H1 (cell line): Measurements from ENCODE around the gene POLR2C. TPM values are rescaled to one million over a fixed set of nuclear protein-coding genes. Genes with fewer than 3 reads are reported as not detected.

ENCODE experiments used
- CTCF ChIA-PET: fragments of 300-600 bp; sonication (Branson Sonifier 250); formaldehyde crosslinking; loops from one replicate; lab custom pipeline; 2021; ENCODE audit not compliant: partially characterized antibody; lab: Charles Lee
- POLR2A ChIA-PET: fragments of 300-600 bp; sonication (Branson Sonifier 250); formaldehyde crosslinking; loops from one replicate; lab custom pipeline; 2021; ENCODE audit warnings: inconsistent platforms; ENCODE audit not compliant: partially characterized antibody; lab: Charles Lee
- DNase-seq, 2 experiments: peaks; one replicate each; pipeline versions ENCODE4 v3.0.0 to v3.0.0-alpha.2; 2010 to 2022; ENCODE audit warnings: low spot score in 2 of 2, low read depth in 1 of 2, mixed read lengths in 1 of 2
- FAIRE-seq: peaks from 2 replicates; lab custom pipeline; 2011; peaks lifted over from hg19 to GRCh38; lab: Jason Lieb, UNC
- H2AFZ ChIP-seq: 2 replicates; pipeline ENCODE4 v1.8.1; 2012; ENCODE audit warnings: low read length, inconsistent platforms
- H2AK5ac ChIP-seq: 2 replicates; pipeline ENCODE4 v1.6.1; 2013; ENCODE audit warnings: low read depth, low read length
- H2BK120ac ChIP-seq: replicated peaks from 2 replicates; pipeline ENCODE3; 2013; ENCODE audit warnings: low read depth, low read length, inconsistent platforms
- H2BK12ac ChIP-seq: 2 replicates; pipeline ENCODE4 v1.6.1; 2013; ENCODE audit warnings: low read depth, low read length
- H2BK15ac ChIP-seq: 2 replicates; pipeline ENCODE4 v1.6.1; 2013; ENCODE audit warnings: low read length
- H2BK20ac ChIP-seq: 2 replicates; pipeline ENCODE4 v1.6.1; 2013; ENCODE audit warnings: low read length
- H2BK5ac ChIP-seq: 2 replicates; pipeline ENCODE4 v1.6.1; 2013; ENCODE audit warnings: low read depth, low read length
- H3K14ac ChIP-seq: 2 replicates; pipeline ENCODE4 v1.6.1; 2013; ENCODE audit warnings: inconsistent platforms; ENCODE audit not compliant: insufficient read length
- H3K18ac ChIP-seq: 2 replicates; pipeline ENCODE4 v1.6.1; 2013; ENCODE audit warnings: low read length; ENCODE audit errors: extremely low read depth
- H3K23ac ChIP-seq: 2 replicates; pipeline ENCODE4 v1.6.1; 2013; ENCODE audit warnings: inconsistent platforms; ENCODE audit not compliant: insufficient read length
- H3K23me2 ChIP-seq: 2 replicates; pipeline ENCODE4 v1.6.1; 2013; ENCODE audit warnings: low read depth, low read length
- H3K27ac ChIP-seq: 2 replicates; pipeline ENCODE4 v1.6.1; 2011; ENCODE audit warnings: low read depth, low read length, inconsistent platforms
- H3K27me3 ChIP-seq, 4 experiments: replicated peaks in 1 of 4; 1 replicate in 1 of 4; 2 replicates in 3 of 4; pipeline versions ENCODE4 v1.6.1 to v1.8.1; 2011 to 2013; ENCODE audit warnings: low read length in 3 of 4, mild to moderate bottlenecking in 3 of 4, inconsistent platforms in 2 of 4, mixed read lengths in 2 of 4, moderate library complexity in 1 of 4; ENCODE audit not compliant: control insufficient read depth in 3 of 4, insufficient read depth in 3 of 4; ENCODE audit errors: extremely low read depth in 1 of 4
- H3K36me3 ChIP-seq, 4 experiments: 2 replicates each; pipeline versions ENCODE4 v1.6.1 to v1.8.1; 2011 to 2013; ENCODE audit warnings: mild to moderate bottlenecking in 4 of 4, low read length in 3 of 4, moderate library complexity in 2 of 4, control low read depth in 1 of 4, inconsistent platforms in 1 of 4; ENCODE audit not compliant: insufficient read depth in 4 of 4, control insufficient read depth in 2 of 4
- H3K4ac ChIP-seq: replicated peaks from 2 replicates; pipeline ENCODE3; 2013; ENCODE audit warnings: low read length, low read depth, mixed read lengths, inconsistent platforms; ENCODE audit not compliant: insufficient read length
- H3K4me1 ChIP-seq, 4 experiments: replicated peaks in 1 of 4; 1 replicate in 1 of 4; 2 replicates in 3 of 4; pipeline versions ENCODE4 v1.6.1 to v1.8.1; 2011 to 2013; ENCODE audit warnings: low read length in 3 of 4, inconsistent platforms in 2 of 4, mixed read lengths in 1 of 4; ENCODE audit not compliant: insufficient read depth in 4 of 4, control insufficient read depth in 3 of 4
- H3K4me2 ChIP-seq, 2 experiments: 2 replicates each; pipeline versions ENCODE4 v1.6.1 to v1.8.1; 2011 to 2013; ENCODE audit warnings: low read depth in 2 of 2, low read length in 2 of 2, control low read depth in 1 of 2, inconsistent platforms in 1 of 2, mild to moderate bottlenecking in 1 of 2; ENCODE audit not compliant: insufficient read depth in 1 of 2
- H3K4me3 ChIP-seq, 4 experiments: fragments of 200-600, 300-600 bp in 1 of 4; sonication (generic), shearing (Covaris generic), sonication (Bioruptor Twin) in 1 of 4; 2 replicates each; pipeline versions ENCODE4 v1.5.1 to v1.8.1; 2011 to 2016; ENCODE audit warnings: low read length in 4 of 4, low read depth in 3 of 4, control low read depth in 2 of 4, inconsistent platforms in 2 of 4, mild to moderate bottlenecking in 2 of 4, mixed read lengths in 1 of 4, moderate library complexity in 1 of 4; ENCODE audit not compliant: insufficient read depth in 2 of 4; ENCODE audit errors: extremely low read depth in 1 of 4
- H3K56ac ChIP-seq: replicated peaks from 2 replicates; pipeline ENCODE3; 2013; ENCODE audit warnings: low read depth, mild to moderate bottlenecking, mixed read lengths, low read length, inconsistent platforms; ENCODE audit not compliant: insufficient read length
- H3K79me1 ChIP-seq: 2 replicates; pipeline ENCODE4 v1.6.1; 2013; ENCODE audit warnings: low read depth, low read length, control low read depth
- H3K79me2 ChIP-seq, 2 experiments: 2 replicates each; pipeline versions ENCODE4 v1.6.1 to v1.8.1; 2012 to 2013; ENCODE audit warnings: low read length in 2 of 2, mild to moderate bottlenecking in 2 of 2, inconsistent platforms in 1 of 2; ENCODE audit not compliant: insufficient read depth in 2 of 2, control insufficient read depth in 1 of 2
- H3K9ac ChIP-seq, 4 experiments: replicated peaks in 1 of 4; 1 replicate in 1 of 4; 2 replicates in 3 of 4; pipeline versions ENCODE4 v1.6.1 to v1.8.1; 2011 to 2013; ENCODE audit warnings: low read depth in 3 of 4, low read length in 3 of 4, control low read depth in 2 of 4, mild to moderate bottlenecking in 2 of 4, moderate library complexity in 2 of 4, inconsistent platforms in 1 of 4; ENCODE audit errors: extremely low read depth in 1 of 4
- H3K9me3 ChIP-seq, 2 experiments: 2 replicates each; pipeline versions ENCODE4 v1.6.1 to v1.8.1; 2012 to 2013; ENCODE audit warnings: mild to moderate bottlenecking in 2 of 2, moderate library complexity in 2 of 2, control low read depth in 1 of 2, inconsistent platforms in 1 of 2, low read depth in 1 of 2, low read length in 1 of 2, mixed read lengths in 1 of 2; ENCODE audit not compliant: insufficient read depth in 2 of 2
- H4K20me1 ChIP-seq, 2 experiments: replicated peaks in 1 of 2; 2 replicates each; pipeline versions ENCODE3 to v1.8.1; 2011 to 2013; ENCODE audit warnings: inconsistent platforms in 2 of 2, low read length in 2 of 2, mild to moderate bottlenecking in 1 of 2; ENCODE audit not compliant: insufficient read depth in 2 of 2, control insufficient read depth in 1 of 2
- H4K5ac ChIP-seq: 2 replicates; pipeline ENCODE4 v1.6.1; 2013; ENCODE audit warnings: low read length, low read depth, mixed read lengths, inconsistent platforms; ENCODE audit not compliant: insufficient read length
- H4K8ac ChIP-seq: 2 replicates; pipeline ENCODE4 v1.8.0; 2013; ENCODE audit warnings: mild to moderate bottlenecking, moderate library complexity, low read length, inconsistent platforms; ENCODE audit not compliant: insufficient read depth; ENCODE audit errors: extremely low read depth
- H4K91ac ChIP-seq: replicated peaks from 2 replicates; pipeline ENCODE3; 2013; ENCODE audit warnings: low read length, mixed read lengths, inconsistent platforms; ENCODE audit not compliant: insufficient read length
- BCL11A ChIP-seq, 2 experiments: IDR thresholded peaks; one replicate each; pipeline ENCODE4 v1.6.1; 2011; ENCODE audit warnings: low read depth in 2 of 2, low read length in 2 of 2, mild to moderate bottlenecking in 2 of 2
- CBX5 ChIP-seq: fragments of 300-800, 300-1000 bp; sonication (generic); IDR thresholded peaks from 2 replicates; pipeline ENCODE4 v1.7.1; 2016; ENCODE audit warnings: antibody characterized with exemption, low read length, low read depth
- CHD1 ChIP-seq: IDR thresholded peaks from 2 replicates; pipeline ENCODE4 v1.6.1; 2012; ENCODE audit warnings: low read depth, low read length, improper control_type of control experiment
- POLR2A ChIP-seq, 2 experiments: IDR thresholded peaks; 1 replicate in 1 of 2; 2 replicates in 1 of 2; pipeline ENCODE4 v1.6.1; 2011; ENCODE audit warnings: low read depth in 2 of 2, low read length in 2 of 2, mild to moderate bottlenecking in 2 of 2; ENCODE audit errors: control extremely low read depth in 1 of 2
- POLR2AphosphoS5 ChIP-seq: IDR thresholded peaks from 2 replicates; pipeline ENCODE4 v1.6.1; 2011; ENCODE audit warnings: low read depth, low read length
- POU5F1 ChIP-seq: IDR thresholded peaks from 2 replicates; pipeline ENCODE4 v1.6.1; 2011; ENCODE audit warnings: low read depth, mild to moderate bottlenecking, low read length, moderate library complexity
- RBBP5 ChIP-seq: IDR thresholded peaks from 2 replicates; pipeline ENCODE4 v1.7.1; 2012; ENCODE audit warnings: low read depth, mild to moderate bottlenecking, inconsistent platforms, low read length, moderate library complexity, borderline replicate concordance
- TAF1 ChIP-seq: IDR thresholded peaks from 2 replicates; pipeline ENCODE4 v1.6.1; 2011; ENCODE audit warnings: mild to moderate bottlenecking, low read depth, low read length
- TBP ChIP-seq: IDR thresholded peaks from 2 replicates; pipeline ENCODE4 v1.6.1; 2011; ENCODE audit warnings: low read depth, low read length, improper control_type of control experiment
- TEAD4 ChIP-seq: IDR thresholded peaks from 2 replicates; pipeline ENCODE4 v1.6.1; 2012; ENCODE audit warnings: low read depth, low read length, inconsistent platforms, mixed read lengths
- YY1 ChIP-seq: IDR thresholded peaks from 2 replicates; pipeline ENCODE4 v1.6.1; 2011; ENCODE audit warnings: low read depth, mild to moderate bottlenecking, low read length
- ZNF274 ChIP-seq: IDR thresholded peaks from 2 replicates; pipeline ENCODE4 v1.7.0; 2012; ENCODE audit warnings: low read length, borderline replicate concordance; ENCODE audit errors: extremely low read depth
- WGBS, 2 experiments: shearing (Covaris generic) in 1 of 2; methylation state at CpG; one replicate each; pipeline versions ENCODE4 v1.1.6 to v1.1.7; 2013 to 2015; ENCODE audit warnings: low lambda C conversion rate in 2 of 2, mixed read lengths in 2 of 2, inconsistent platforms in 1 of 2, low coverage in 1 of 2, missing lambda C conversion rate in 1 of 2; ENCODE audit not compliant: insufficient replicate concordance in 2 of 2, insufficient coverage in 1 of 2, insufficient read length in 1 of 2; ENCODE audit errors: extremely low coverage in 1 of 2, missing lambda C conversion rate in 1 of 2; 5-methylcytosine and 5-hydroxymethylcytosine counted together
- polyA plus RNA-seq, 7 experiments: library from polyadenylated mRNA; depleted of rRNA in 3 of 7; stranded (reverse) in 5 of 7; unstranded in 2 of 7; fragments of >200 nt in 5 of 7; fragments of 200-250 nt in 2 of 7; gene quantifications; 1 replicate in 5 of 7; 2 replicates in 1 of 7; 4 replicates in 1 of 7; pipeline versions ENCODE4 v1.2.1 to v1.2.3, GENCODE V29; 2011 to 2013; ENCODE audit warnings: missing spikeins in 2 of 7, mixed read lengths in 2 of 7
- total RNA-seq: library from RNA; stranded (reverse); fragmentation: NEBNext Ultra II Directional; extraction: Animal tissue kit (Norgen Biotek cat#: 25700); gene quantifications from 2 replicates; pipeline ENCODE4 v1.2.1, GENCODE V29; 2021
- TF ChIP-seq, protein P1 (sequence below): IDR thresholded peaks from 2 replicates; pipeline ENCODE4 v1.6.1; 2011; ENCODE audit warnings: low read length, improper control_type of control experiment
- TF ChIP-seq, protein P2 (sequence below): IDR thresholded peaks from 2 replicates; pipeline ENCODE4 v1.6.1; 2011; ENCODE audit warnings: low read depth, mild to moderate bottlenecking, low read length; ENCODE audit not compliant: insufficient read depth

The POLR2C gene
- total and polyA plus RNA-seq, 2 of the 8 experiments (the other 6 are each of a cell fraction or from before 2014, with no cell fraction given) = 72.5 to 132 TPM

DNA sequence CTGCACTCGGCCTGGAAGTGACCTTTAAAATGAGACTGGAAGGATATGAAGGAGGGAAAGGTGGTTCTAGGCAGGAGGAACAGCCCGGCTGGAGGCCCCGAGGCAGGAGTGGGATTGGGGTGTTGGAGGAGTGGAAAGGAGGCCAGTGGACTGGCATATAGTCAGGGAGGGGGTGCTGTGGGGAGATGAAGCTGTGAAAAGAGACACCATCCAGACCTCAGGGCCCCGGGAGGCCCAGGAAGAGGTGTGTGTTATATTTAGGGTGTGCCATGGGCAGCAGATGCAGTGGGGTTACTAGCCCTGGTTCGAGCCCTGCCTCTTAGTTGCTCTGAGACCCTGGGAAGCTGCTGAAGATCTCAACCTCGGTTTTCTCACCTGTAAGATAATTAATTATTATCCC is 42.7 kb downstream of the POLR2C start:
- Histone ChIP-seq H3K27ac (no peak overlapping the region), H2AK5ac (no peak overlapping the region), H4K8ac (no peak overlapping the region), H3K9ac (no peak overlapping the region), H3K14ac (no peak overlapping the region), H2AFZ (no peak overlapping the region), H4K91ac (no peak overlapping the region), H3K36me3 (no peaks in the 10 kb centered on the region), H3K4me3 (no peak overlapping the region), H3K4me1 (peaks cover 0 to 17% (median 7%) of the 10 kb centered on the region in 4 experiments; a peak in 6 of 7 replicates), H2BK15ac (no peak overlapping the region), H2BK5ac (no peak overlapping the region), H3K79me1 (no peaks in the 10 kb centered on the region; the same call in 1 of the 2 replicates), H3K23ac (no peak overlapping the region), H3K18ac (no peak overlapping the region), H3K56ac (no peak overlapping the region), H2BK120ac (no peak overlapping the region), H2BK12ac (no peak overlapping the region), H4K5ac (no peak overlapping the region), H3K4ac (no peak overlapping the region), H3K79me2 (no peaks in the 10 kb centered on the region), H3K4me2 (no peak overlapping the region), H3K9me3 (no peaks in the 10 kb centered on the region), H2BK20ac (no peak overlapping the region), H3K23me2 (peaks cover 2% of the 10 kb centered on the region; the same call in 1 of the 2 replicates), H4K20me1 (no peaks in the 10 kb centered on the region), H3K27me3 (no peaks in the 10 kb centered on the region)
- FAIRE-seq (no peak), DNase-seq (no peak)
- 83% methylated on average over 6 of the region's 6 CpGs; no CpG with 5 or more reads in 1 of the 2 experiments for WGBS, 2 experiments
- ChIA-PET POLR2A (interaction anchor here (0.9 kb wide), 1 partner anchor 23 kb away, joined by 3 read pairs; no protein-coding TSS in a partner anchor), CTCF (interaction anchor here (0.6 to 8.8 kb wide), 4 partner anchors 10 to 71 kb away, joined by 3 to 89 read pairs (median 4); no protein-coding TSS in a partner anchor)
- TF ChIP-seq CHD1 = no peak
- no peak for TF ChIP-seq BCL11A (IDR thresholded peaks at IDR 0.05; ENCODE audit: low read depth in 2 of 2, low read length in 2 of 2)
- no peak for TF ChIP-seq RBBP5
- TF ChIP-seq, protein P1, sequence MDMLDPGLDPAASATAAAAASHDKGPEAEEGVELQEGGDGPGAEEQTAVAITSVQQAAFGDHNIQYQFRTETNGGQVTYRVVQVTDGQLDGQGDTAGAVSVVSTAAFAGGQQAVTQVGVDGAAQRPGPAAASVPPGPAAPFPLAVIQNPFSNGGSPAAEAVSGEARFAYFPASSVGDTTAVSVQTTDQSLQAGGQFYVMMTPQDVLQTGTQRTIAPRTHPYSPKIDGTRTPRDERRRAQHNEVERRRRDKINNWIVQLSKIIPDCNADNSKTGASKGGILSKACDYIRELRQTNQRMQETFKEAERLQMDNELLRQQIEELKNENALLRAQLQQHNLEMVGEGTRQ = no peak
- no peak for TF ChIP-seq TBP
- TF ChIP-seq ZNF274 = no peak
- TF ChIP-seq POLR2AphosphoS5 = no peak
- TF ChIP-seq CBX5 = no peak
- no peak for TF ChIP-seq TEAD4
- TF ChIP-seq TAF1 = no peak
- TF ChIP-seq, protein P2, sequence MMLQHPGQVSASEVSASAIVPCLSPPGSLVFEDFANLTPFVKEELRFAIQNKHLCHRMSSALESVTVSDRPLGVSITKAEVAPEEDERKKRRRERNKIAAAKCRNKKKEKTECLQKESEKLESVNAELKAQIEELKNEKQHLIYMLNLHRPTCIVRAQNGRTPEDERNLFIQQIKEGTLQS = no peak
- no peak for TF ChIP-seq POLR2A (IDR thresholded peaks at IDR 0.05; ENCODE audit: control extremely low read depth in 1 of 2, low read depth in 2 of 2, low read length in 2 of 2)
- TF ChIP-seq YY1 = no peak
- TF ChIP-seq POU5F1 = no peak
